HepG2 (cell line): ENCODE data around the gene ZNF544. TPM values are rescaled to one million over a fixed set of nuclear protein-coding genes. Genes with fewer than 3 reads are reported as not detected.

Source experiments
- ATAC-seq: fragments of 200-7000 bp; cut with Tn5 transposase; 3 replicates; pipeline ENCODE4 v1.9.1; 2020; ENCODE audit warnings: mild to moderate bottlenecking, moderate library complexity
- BruUV-seq: library from RNA; stranded (reverse); fragments of 400-500 nt; replicated peaks from 2 replicates; lab custom pipeline; 2021; lab: Mats Ljungman, UMichigan
- CTCF ChIA-PET: fragments of 300-600 bp; formaldehyde crosslinking; extraction: SDS; loops from one replicate; lab custom pipeline; 2021; ENCODE audit warnings: low total read pairs, inconsistent platforms, low intra/inter-chr PET ratio; lab: Yijun Ruan, JAX
- POLR2A ChIA-PET: fragments of 350-600 bp; sonication (Branson Sonifier 250); formaldehyde crosslinking; loops from one replicate; lab custom pipeline; 2020; ENCODE audit warnings: antibody characterized with exemption, inconsistent platforms; lab: Yijun Ruan, JAX
- DNase-seq: peaks from one replicate; pipeline ENCODE4 v3.0.0-alpha.2; 2015; ENCODE audit warnings: low spot score
- FAIRE-seq: peaks from 3 replicates; lab custom pipeline; 2011; peaks lifted over from hg19 to GRCh38; lab: Jason Lieb, UNC
- H2AFZ ChIP-seq: one replicate; pipeline ENCODE4 v1.6.1; 2011; ENCODE audit warnings: low read length, inconsistent platforms
- H3K27ac ChIP-seq: fragments of 300-600 bp; 3 replicates; pipeline ENCODE4 v1.8.0; 2011; ENCODE audit warnings: mixed run types, mild to moderate bottlenecking, mixed read lengths, low read length, inconsistent platforms; ENCODE audit not compliant: insufficient read depth; ENCODE audit errors: extremely low read length
- H3K27me3 ChIP-seq, 2 experiments: fragments of 200-600 bp in 1 of 2; 2 replicates in 1 of 2; 3 replicates in 1 of 2; pipeline versions ENCODE4 v1.6.0 to v1.8.0; 2011; ENCODE audit warnings: low read length in 2 of 2, mild to moderate bottlenecking in 2 of 2, moderate library complexity in 2 of 2, inconsistent platforms in 1 of 2; ENCODE audit not compliant: insufficient read depth in 2 of 2, control insufficient read depth in 1 of 2
- H3K36me3 ChIP-seq, 2 experiments: fragments of 200-600 bp in 1 of 2; replicated peaks in 1 of 2; 2 replicates in 1 of 2; 3 replicates in 1 of 2; pipeline versions ENCODE4 v1.5.1 to v1.8.0; 2011; ENCODE audit warnings: low read length in 2 of 2, inconsistent platforms in 1 of 2; ENCODE audit not compliant: insufficient read depth in 2 of 2, control insufficient read depth in 1 of 2
- H3K4me1 ChIP-seq: 2 replicates; pipeline ENCODE4 v1.5.1; 2012; ENCODE audit warnings: low read length, inconsistent platforms; ENCODE audit not compliant: insufficient read depth
- H3K4me2 ChIP-seq: 2 replicates; pipeline ENCODE4 v1.6.0; 2011; ENCODE audit warnings: low read depth, low read length, inconsistent platforms
- H3K4me3 ChIP-seq, 3 experiments: fragments of 200-600 bp in 1 of 3; sonication (generic), shearing (Covaris generic) in 1 of 3; replicated peaks in 1 of 3; 2 replicates each; pipeline ENCODE4 v1.5.1; 2011 to 2016; ENCODE audit warnings: low read length in 3 of 3, inconsistent platforms in 2 of 3, low read depth in 2 of 3, mild to moderate bottlenecking in 2 of 3, control low read depth in 1 of 3, mixed read lengths in 1 of 3; ENCODE audit not compliant: insufficient read depth in 1 of 3
- H3K79me2 ChIP-seq: one replicate; pipeline ENCODE4 v1.6.1; 2011; ENCODE audit warnings: low read length, inconsistent platforms; ENCODE audit not compliant: insufficient read depth
- H3K9ac ChIP-seq: 2 replicates; pipeline ENCODE4 v1.6.0; 2011; ENCODE audit warnings: mild to moderate bottlenecking, low read depth, low read length, inconsistent platforms; ENCODE audit not compliant: insufficient read depth
- H3K9me3 ChIP-seq: 2 replicates; pipeline ENCODE4 v1.5.1; 2012; ENCODE audit warnings: mild to moderate bottlenecking, low read length
- H4K20me1 ChIP-seq: 2 replicates; pipeline ENCODE4 v1.6.0; 2011; ENCODE audit warnings: inconsistent platforms, mild to moderate bottlenecking, low read length, moderate library complexity; ENCODE audit not compliant: insufficient read depth
- CHCHD3 ChIP-seq: sonication (generic); formaldehyde crosslinking; IDR thresholded peaks from 2 replicates; pipeline ENCODE4 v1.8.0; 2022; ENCODE audit warnings: mild to moderate bottlenecking, missing genetic modification reagents, moderate library complexity
- CSRNP1 ChIP-seq: sonication (generic); formaldehyde crosslinking; IDR thresholded peaks from 2 replicates; pipeline ENCODE4 v1.8.1; 2023; ENCODE audit warnings: mild to moderate bottlenecking, missing genetic modification reagents
- GTF3A ChIP-seq: sonication (generic); formaldehyde crosslinking; conservative IDR thresholded peaks from 2 replicates; pipeline ENCODE4 v1.4.0; 2020; ENCODE audit warnings: mild to moderate bottlenecking, missing genetic modification reagents
- IKZF5 ChIP-seq: IDR thresholded peaks from 2 replicates; pipeline ENCODE4 v1.6.1; 2018; ENCODE audit warnings: missing genetic modification reagents, mild to moderate bottlenecking, missing compliant biosample characterization
- MAFF ChIP-seq: IDR thresholded peaks from 2 replicates; pipeline ENCODE4 v1.6.1; 2011; ENCODE audit warnings: low read depth, low read length, improper control_type of control experiment
- MAFK ChIP-seq, 2 experiments: IDR thresholded peaks in 1 of 2; conservative IDR thresholded peaks in 1 of 2; 2 replicates each; pipeline ENCODE4 v1.6.1; 2011; ENCODE audit warnings: improper control_type of control experiment in 2 of 2, low read length in 2 of 2
- NCOR1 ChIP-seq: fragments of 200-600 bp; sonication (generic); IDR thresholded peaks from 2 replicates; pipeline ENCODE4 v1.7.0; 2017; ENCODE audit warnings: antibody characterized with exemption, low read length, borderline replicate concordance
- PAF1 ChIP-seq: IDR thresholded peaks from 2 replicates; pipeline ENCODE4 v1.6.1; 2016; ENCODE audit warnings: missing genetic modification reagents, missing compliant biosample characterization
- SNAPC2 ChIP-seq: sonication (generic); formaldehyde crosslinking; IDR thresholded peaks from 2 replicates; pipeline ENCODE4 v1.8.1; 2022; ENCODE audit warnings: mild to moderate bottlenecking, missing genetic modification reagents
- ZMYM2 ChIP-seq: sonication (generic); formaldehyde crosslinking; IDR thresholded peaks from 2 replicates; pipeline ENCODE4 v1.8.0; 2022; ENCODE audit warnings: mild to moderate bottlenecking, missing genetic modification reagents
- ZNF24 ChIP-seq: fragments of 450-650 bp; IDR thresholded peaks from 2 replicates; pipeline ENCODE4 v1.6.1; 2017; ENCODE audit warnings: antibody characterized with exemption, mild to moderate bottlenecking
- ZNF280B ChIP-seq: sonication (generic); formaldehyde crosslinking; IDR thresholded peaks from 2 replicates; pipeline ENCODE4 v1.5.0; 2020; ENCODE audit warnings: missing genetic modification reagents, mild to moderate bottlenecking, borderline replicate concordance
- ZNF878 ChIP-seq: sonication (generic); formaldehyde crosslinking; IDR thresholded peaks from 2 replicates; pipeline ENCODE4 v1.8.1; 2023; ENCODE audit warnings: mild to moderate bottlenecking, missing genetic modification reagents, moderate library complexity
- WGBS: methylation state at CpG from one replicate; pipeline ENCODE4 v1.1.6; 2017; ENCODE audit warnings: low lambda C conversion rate; 5-methylcytosine and 5-hydroxymethylcytosine counted together
- in situ Hi-C: cut with HindIII; loops from 2 replicates; pipeline ENCODE4 v1.10.0; 2017; ENCODE audit warnings: low pct_unique_long_range_greater_than_20kb; ENCODE audit not compliant: extremely low pct_ligation_motif_present
- intact Hi-C: fragments of 100-400 bp; cut with micrococcal nuclease; formaldehyde crosslinking; loops from one replicate; pipeline ENCODE4 v1.10.0; 2022; ENCODE audit not compliant: unreplicated experiment
- polyA plus RNA-seq, 8 experiments: library from polyadenylated mRNA; depleted of rRNA in 3 of 8; stranded (reverse) in 7 of 8; unstranded in 1 of 8; fragments of >200 nt; fragmentation: Illumina TruSeq in 4 of 8; extraction: Trizol in 4 of 8; gene quantifications; 2 replicates each; pipeline versions ENCODE4 v1.2.1 to v1.2.3, GENCODE V29; 2011 to 2016; ENCODE audit warnings: low read depth in 4 of 8, missing spikeins in 1 of 8, mixed read lengths in 1 of 8; ENCODE audit not compliant: insufficient read depth in 1 of 8
- total RNA-seq, 5 experiments: library from RNA; depleted of rRNA; stranded (reverse); fragments of >200 nt; fragmentation: Illumina TruSeq; extraction: Trizol; gene quantifications; 2 replicates each; pipeline ENCODE4 v1.2.3, GENCODE V29; 2016; ENCODE audit warnings: low read depth in 1 of 5

ZNF544 gene
- total and polyA plus RNA-seq, 2 of the 13 experiments (the other 11 are each of a cell fraction or from before 2014, with no cell fraction given) = 13.1 to 17.0 TPM

DNA sequence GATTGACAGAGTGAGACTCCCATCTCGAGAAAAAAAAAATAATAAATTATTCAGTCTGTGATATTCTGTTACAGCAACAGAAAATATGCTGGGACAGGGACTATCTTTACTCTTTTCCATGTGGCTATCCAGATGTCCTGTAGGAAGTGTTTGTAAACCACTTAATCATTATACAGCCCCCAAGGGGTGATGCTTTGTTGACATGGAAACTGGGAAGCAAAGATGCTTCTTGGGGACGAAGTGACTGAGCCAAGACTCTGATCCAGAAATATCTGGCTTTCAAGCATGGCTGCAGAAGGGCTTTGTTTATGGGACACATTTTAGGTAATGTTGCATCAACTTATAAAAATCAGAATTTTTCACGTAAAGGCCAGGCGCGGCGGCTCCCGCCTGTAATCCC lies 55.5 kb downstream of the ZNF544 start (continued):
- TF ChIP-seq ZNF280B (CRISPR knock-in tag) (no peak), ZNF24 (no peak), CHCHD3 (no peak)

DNA sequence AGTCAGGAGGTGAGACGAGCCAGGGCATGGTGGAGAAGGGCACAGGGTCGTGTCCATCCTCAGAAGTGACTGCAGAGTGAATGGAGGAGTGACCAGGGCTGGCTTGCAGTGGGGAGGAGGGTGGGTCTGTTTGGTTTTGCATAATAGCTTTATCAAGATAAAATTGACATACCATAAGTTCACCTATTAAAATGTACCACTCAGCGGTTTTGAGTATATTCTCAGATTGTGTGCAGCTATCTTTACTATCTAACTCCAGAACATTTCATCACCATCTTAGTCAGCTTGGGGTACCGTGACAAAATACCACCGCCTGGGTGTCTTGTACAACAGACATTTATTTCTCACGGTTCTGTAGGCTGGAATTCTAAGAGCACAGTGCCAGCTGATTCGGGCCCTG lies 63.2 kb downstream of the ZNF544 start:
- intact Hi-C loops = no loop called here
- H3K36me3 ChIP-seq = peaks cover 29 to 78% of the 10 kb centered on the region in 2 experiments; a peak in 4 of 5 replicates
- H3K9me3 ChIP-seq = no peaks in the 10 kb centered on the region
- no peak for FAIRE-seq
- no peak overlapping the region for H3K4me2 ChIP-seq
- in situ Hi-C loops = no loop called here
- DNase-seq = no peak
- H2AFZ ChIP-seq = no peak overlapping the region
- no peak overlapping the region for H3K4me3 ChIP-seq
- WGBS = 97% methylated on average over 7 of the region's 7 CpGs
- no peaks in the 10 kb centered on the region for H3K4me1 ChIP-seq
- no peak overlapping the region for H3K9ac ChIP-seq
- ATAC-seq = no peak
- CTCF ChIA-PET = no interaction called here
- BruUV-seq = no TSS peak
- no peak for TF ChIP-seq GTF3A
- no peak for TF ChIP-seq CSRNP1 (CRISPR knock-in tag)
- TF ChIP-seq MAFK (conservative IDR thresholded peaks at IDR 0.05 in 1 of 2, IDR thresholded peaks at IDR 0.05 in 1 of 2; ENCODE audit: low read length in 2 of 2) = peak; percentile 55 to 76; a peak in 3 of 4 replicates
- no peak for TF ChIP-seq NCOR1
- no peak for TF ChIP-seq PAF1
- TF ChIP-seq IKZF5 (CRISPR knock-in tag) = no peak
- no peak for TF ChIP-seq ZMYM2 (CRISPR knock-in tag)
- TF ChIP-seq SNAPC2 (CRISPR knock-in tag) = no peak
- TF ChIP-seq MAFF = peak; percentile 70
- TF ChIP-seq ZNF878 (CRISPR knock-in tag) = no peak
- H3K27ac ChIP-seq = no peak overlapping the region
- POLR2A ChIA-PET = no interaction called here
- no peaks in the 10 kb centered on the region for H3K27me3 ChIP-seq
- peaks cover 2% of the 10 kb centered on the region for H3K79me2 ChIP-seq
- H4K20me1 ChIP-seq = no peaks in the 10 kb centered on the region
